ENCODE measurements around the gene ERGIC1. TPM values are rescaled to one million over a fixed set of nuclear protein-coding genes. Genes with fewer than 3 reads are reported as not detected.
"Not testable (repeated sequence)": the region's sequence is repeated elsewhere in the genome, so short reads cannot be mapped to it uniquely, and the experiment has no call there.

Gene ERGIC1
- polyA plus RNA-seq, 1 donor from 2014 or later = 59.1 TPM

GRCh38 chr5:172850454-172850797 is 16.4 kb downstream of the ERGIC1 start:
- H3F3A ChIP-seq (ENCODE audit: insufficient read depth, low read length, poor library complexity, severe bottlenecking) = no peaks in the 10 kb centered on the region
- H3K27ac ChIP-seq (ENCODE audit: low read length) = no peak overlapping the region
- no peak overlapping the region for H2AFZ ChIP-seq (ENCODE audit: low read depth, low read length)
- no peaks in the 10 kb centered on the region for H3K9me2 ChIP-seq (ENCODE audit: insufficient read depth, low read length)
- H3K9ac ChIP-seq (ENCODE audit: low read length) = no peak overlapping the region
- H3K79me2 ChIP-seq (replicated peaks; ENCODE audit: insufficient read depth, low read length) = no peaks in the 10 kb centered on the region
- H3K27me3 ChIP-seq (ENCODE audit: insufficient read depth, low read depth, low read length) = no peaks in the 10 kb centered on the region
- no peaks in the 10 kb centered on the region for H3K9me3 ChIP-seq (ENCODE audit: low read length)
- H4K20me1 ChIP-seq (ENCODE audit: insufficient read depth) = no peaks in the 10 kb centered on the region
- no peak for TF ChIP-seq REST (IDR thresholded peaks at IDR 0.05; ENCODE audit: borderline replicate concordance)
- no peak for TF ChIP-seq MXI1 (conservative IDR thresholded peaks at IDR 0.05; ENCODE audit: poor library complexity, severe bottlenecking)
- no peak for TF ChIP-seq EP300 (conservative IDR thresholded peaks at IDR 0.05; ENCODE audit: poor library complexity, severe bottlenecking)
- TF ChIP-seq POLR2AphosphoS5 (IDR thresholded peaks at IDR 0.05) = no peak
- no peak for TF ChIP-seq RAD21 (conservative IDR thresholded peaks at IDR 0.05)
- no peak for TF ChIP-seq SMC3 (conservative IDR thresholded peaks at IDR 0.05; ENCODE audit: poor library complexity)
- TF ChIP-seq EZH2 (IDR thresholded peaks at IDR 0.05; ENCODE audit: borderline replicate concordance, insufficient read depth, low read length, poor library complexity, severe bottlenecking) = no peak
- no peak for TF ChIP-seq CTCF (IDR thresholded peaks at IDR 0.05; ENCODE audit: poor library complexity, severe bottlenecking)
- TF ChIP-seq TAF1 (IDR thresholded peaks at IDR 0.05; ENCODE audit: low read depth) = no peak
- no peaks in the 10 kb centered on the region for H3K36me3 ChIP-seq (ENCODE audit: insufficient read depth, low read length)
- no peak overlapping the region for H3K4me3 ChIP-seq (ENCODE audit: low read length)
- no peak overlapping the region for H3K4me2 ChIP-seq (ENCODE audit: low read length)

GRCh38 chr5:172851254-172851653 is 17.2 kb downstream of the ERGIC1 start:
- H3K79me2 ChIP-seq (replicated peaks; ENCODE audit: insufficient read depth, low read length); H4K20me1 ChIP-seq (ENCODE audit: insufficient read depth): not testable (repeated sequence)

More at GRCh38 chr5:172851254-172851653, 17.2 kb downstream of the ERGIC1 start:
- H3K27me3 ChIP-seq (ENCODE audit: insufficient read depth, low read depth, low read length); H3K36me3 ChIP-seq (ENCODE audit: insufficient read depth, low read length); H3K4me2 ChIP-seq (ENCODE audit: low read length); H3K27ac ChIP-seq (ENCODE audit: low read length); H3K9ac ChIP-seq (ENCODE audit: low read length); H3K9me2 ChIP-seq (ENCODE audit: insufficient read depth, low read length); H3K4me3 ChIP-seq (ENCODE audit: low read length); H2AFZ ChIP-seq (ENCODE audit: low read depth, low read length); H3F3A ChIP-seq (ENCODE audit: insufficient read depth, low read length, poor library complexity, severe bottlenecking); H3K9me3 ChIP-seq (ENCODE audit: low read length): not testable (repeated sequence)
